HTERT RPE-1 (cell line): ENCODE measurements around the gene GNAZ.
"Not testable (repeated sequence)": the region's sequence is repeated elsewhere in the genome, so short reads cannot be mapped to it uniquely, and the experiment has no call there.

Source experiments
- in situ Hi-C: fragments of 300-500 bp; cut with MboI; formaldehyde crosslinking; loops from 4 replicates; pipeline ENCODE4 v1.14.3; 2020; ENCODE audit warnings: low sequenced_read_pairs

Gene GNAZ

GRCh38 chr22:23070418-23071229 lies at the start of gene GNAZ:
Gene GNAZ, plus strand, starts transcription at chr22:23070519. Its CDS starts 25,177 bp downstream, at chr22:23095696.
- in situ Hi-C loops = no loop called here

- in situ Hi-C loops = no loop called here
These were observed 49.5 kb upstream of the GNAZ start for GRCh38 chr22:23020659-23021293.

GRCh38 chr22:23021660-23022353 lies 48.5 kb upstream of the GNAZ start:
- in situ Hi-C loops = not testable (repeated sequence)

GRCh38 chr22:23023294-23023693 lies 47.0 kb upstream of the GNAZ start:
- in situ Hi-C loops = no loop called here

GRCh38 chr22:23026777-23027176 lies 43.5 kb upstream of the GNAZ start:
- in situ Hi-C loops = no loop called here

GRCh38 chr22:23027849-23028248 lies 42.5 kb upstream of the GNAZ start:
- in situ Hi-C loops = not testable (repeated sequence)

GRCh38 chr22:23029521-23030228 lies 40.6 kb upstream of the GNAZ start:
- in situ Hi-C loops = no loop called here

- in situ Hi-C loops = no loop called here
These were observed 38.9 kb upstream of the GNAZ start for GRCh38 chr22:23031381-23031780.

GRCh38 chr22:23031786-23032185 lies 38.5 kb upstream of the GNAZ start:
- in situ Hi-C loops = no loop called here

GRCh38 chr22:23032658-23033057 lies 37.7 kb upstream of the GNAZ start:
- in situ Hi-C loops = no loop called here

- in situ Hi-C loops = no loop called here
These were observed 37.0 kb upstream of the GNAZ start for GRCh38 chr22:23033116-23033905.

- in situ Hi-C loops = no loop called here
These were observed 35.4 kb upstream of the GNAZ start for GRCh38 chr22:23034621-23035556.

GRCh38 chr22:23035557-23036277 lies 34.6 kb upstream of the GNAZ start:
- in situ Hi-C loops = no loop called here

- in situ Hi-C loops = no loop called here
These were observed 33.5 kb upstream of the GNAZ start for GRCh38 chr22:23036684-23037428.

- in situ Hi-C loops = no loop called here
These were observed 32.6 kb upstream of the GNAZ start for GRCh38 chr22:23037429-23038333.

GRCh38 chr22:23038334-23038642 lies 32.0 kb upstream of the GNAZ start:
- in situ Hi-C loops = no loop called here

GRCh38 chr22:23038902-23039301 lies 31.4 kb upstream of the GNAZ start:
- in situ Hi-C loops = no loop called here
